Skeletal muscle satellite cell (primary cell): ENCODE measurements around the gene MLLT1. TPM values are rescaled to one million over a fixed set of nuclear protein-coding genes. Genes with fewer than 3 reads are reported as not detected.
"Not testable (repeated sequence)": the region's sequence is repeated elsewhere in the genome, so short reads cannot be mapped to it uniquely, and the experiment has no call there.

ENCODE experiments used
- H3K27me3 ChIP-seq: 2 replicates; pipeline ENCODE4 v1.7.0; 2013; ENCODE audit warnings: low read length; ENCODE audit not compliant: control insufficient read depth, insufficient read depth
- H3K36me3 ChIP-seq: 2 replicates; pipeline ENCODE4 v1.7.0; 2013; ENCODE audit warnings: mild to moderate bottlenecking, control low read depth, low read length; ENCODE audit not compliant: insufficient read depth
- H3K4me1 ChIP-seq: 2 replicates; pipeline ENCODE4 v1.7.0; 2013; ENCODE audit warnings: low read length; ENCODE audit not compliant: control insufficient read depth, insufficient read depth
- H3K4me2 ChIP-seq: 2 replicates; pipeline ENCODE4 v1.7.0; 2013; ENCODE audit warnings: mild to moderate bottlenecking, low read length
- H3K4me3 ChIP-seq: 2 replicates; pipeline ENCODE4 v1.7.0; 2013; ENCODE audit warnings: low read length
- H3K9ac ChIP-seq: 2 replicates; pipeline ENCODE4 v1.7.0; 2013; ENCODE audit warnings: mild to moderate bottlenecking, low read depth, low read length, moderate library complexity
- H3K9me3 ChIP-seq: replicated peaks from 2 replicates; pipeline ENCODE4 v1.7.0; 2013; ENCODE audit warnings: mild to moderate bottlenecking, control low read depth, low read length
- total RNA-seq: library from RNA; depleted of rRNA; stranded (reverse); fragments of >200 nt; gene quantifications from 2 replicates; pipeline ENCODE4 v1.2.3, GENCODE V29; 2012; rRNA removed

MLLT1 gene, protein sequence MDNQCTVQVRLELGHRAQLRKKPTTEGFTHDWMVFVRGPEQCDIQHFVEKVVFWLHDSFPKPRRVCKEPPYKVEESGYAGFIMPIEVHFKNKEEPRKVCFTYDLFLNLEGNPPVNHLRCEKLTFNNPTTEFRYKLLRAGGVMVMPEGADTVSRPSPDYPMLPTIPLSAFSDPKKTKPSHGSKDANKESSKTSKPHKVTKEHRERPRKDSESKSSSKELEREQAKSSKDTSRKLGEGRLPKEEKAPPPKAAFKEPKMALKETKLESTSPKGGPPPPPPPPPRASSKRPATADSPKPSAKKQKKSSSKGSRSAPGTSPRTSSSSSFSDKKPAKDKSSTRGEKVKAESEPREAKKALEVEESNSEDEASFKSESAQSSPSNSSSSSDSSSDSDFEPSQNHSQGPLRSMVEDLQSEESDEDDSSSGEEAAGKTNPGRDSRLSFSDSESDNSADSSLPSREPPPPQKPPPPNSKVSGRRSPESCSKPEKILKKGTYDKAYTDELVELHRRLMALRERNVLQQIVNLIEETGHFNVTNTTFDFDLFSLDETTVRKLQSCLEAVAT
- 10.9 and 12.2 TPM in 2 replicates for total RNA-seq

DNA sequence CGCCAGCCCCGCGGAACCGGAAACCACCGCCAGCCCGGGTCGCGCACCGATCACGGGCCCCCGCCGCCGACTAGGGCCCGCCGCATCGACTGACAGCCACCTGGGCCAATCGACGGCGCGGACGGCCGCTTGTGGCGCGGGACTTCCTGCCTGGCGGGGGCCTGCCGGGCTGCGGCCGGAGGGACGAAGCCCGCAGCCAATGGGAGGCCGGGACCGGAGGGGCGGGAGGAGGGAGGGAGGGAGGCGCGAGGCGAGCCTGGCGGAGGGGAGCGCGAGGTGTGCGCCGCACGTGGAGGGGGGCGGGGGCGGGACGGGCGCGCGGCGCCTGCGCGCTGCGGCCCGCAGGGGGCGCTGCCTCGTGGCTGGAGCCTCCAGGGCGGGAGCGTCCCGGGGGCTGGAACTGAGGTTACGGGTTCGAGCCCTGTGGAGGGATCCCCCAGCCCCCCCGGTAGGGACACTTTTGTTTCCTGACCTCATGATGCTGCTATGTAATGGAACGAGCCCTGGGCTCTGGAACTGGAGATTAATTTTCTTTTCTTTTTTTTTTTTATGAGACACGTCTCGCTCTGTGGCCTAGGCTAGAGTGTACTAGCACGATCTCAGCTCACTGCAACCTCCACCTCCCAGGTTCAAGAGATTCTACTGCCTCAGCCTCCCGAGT, at the start of gene MLLT1:
Gene MLLT1 (minus strand): TSS at position 45 of the 661 bp plus-strand sequence. CDS start 191 bp downstream, outside the sequence.
- Histone ChIP-seq H3K36me3 (peaks cover 15% of the 10 kb centered on the region), H3K4me3 (peak within 1 kb of the TSS; percentile 94), H3K4me1 (peaks cover 39% of the 10 kb centered on the region), H3K4me2 (peak within 1 kb of the TSS; percentile 100), H3K27me3 (no peaks in the 10 kb centered on the region), H3K9me3 (no peaks in the 10 kb centered on the region), H3K9ac (peak within 1 kb of the TSS; percentile 95)

DNA sequence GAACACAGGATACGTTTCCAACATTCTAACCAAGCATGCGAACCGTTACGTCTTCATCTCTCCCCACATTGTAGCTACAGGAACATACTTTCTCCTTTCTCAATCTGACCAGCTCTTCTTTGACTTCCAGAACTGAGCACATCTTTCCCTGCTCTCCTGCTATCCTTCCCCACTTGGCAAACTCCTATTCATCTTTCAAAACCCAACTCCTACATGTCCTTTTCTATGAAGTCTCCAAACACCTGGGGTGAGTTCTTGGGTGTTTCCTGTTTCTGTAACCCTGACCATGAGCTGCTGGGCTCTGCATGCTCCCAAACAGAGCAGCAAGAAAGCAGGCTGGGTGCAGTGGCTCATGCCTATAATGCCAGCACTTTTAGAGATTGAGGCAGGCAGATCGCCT, 47.0 kb upstream of the MLLT1 start:
- Histone ChIP-seq H3K4me1 (no peaks in the 10 kb centered on the region), H3K9me3 (no peaks in the 10 kb centered on the region), H3K4me3 (no peak overlapping the region), H3K27me3 (peaks cover 24% of the 10 kb centered on the region), H3K36me3 (no peaks in the 10 kb centered on the region), H3K9ac (no peak overlapping the region), H3K4me2 (no peak overlapping the region)

DNA sequence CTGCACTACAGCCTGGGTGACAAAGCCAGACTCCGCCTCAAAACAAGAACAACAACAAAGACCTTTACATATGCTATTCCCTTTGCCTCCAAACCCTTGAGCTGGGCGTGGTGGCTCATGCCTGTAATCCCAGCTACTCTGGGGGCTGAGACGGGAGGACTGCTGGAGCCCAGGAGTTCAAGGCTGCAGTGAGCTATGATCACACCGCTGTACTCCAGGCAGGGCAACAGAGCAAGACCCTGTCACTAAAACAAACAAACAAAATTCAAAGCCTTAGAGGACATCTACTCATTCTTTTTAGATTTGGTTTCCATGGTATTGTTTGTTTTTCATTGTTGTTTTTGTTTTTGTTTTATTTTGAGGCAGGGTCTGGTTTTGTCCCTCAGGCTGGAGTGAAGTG, 45.8 kb upstream of the MLLT1 start:
- Histone ChIP-seq H3K27me3 (peaks cover 22% of the 10 kb centered on the region), H3K9ac (no peak overlapping the region), H3K4me3 (no peak overlapping the region), H3K4me1 (no peaks in the 10 kb centered on the region), H3K36me3 (no peaks in the 10 kb centered on the region), H3K9me3 (no peaks in the 10 kb centered on the region), H3K4me2 (no peak overlapping the region)

DNA sequence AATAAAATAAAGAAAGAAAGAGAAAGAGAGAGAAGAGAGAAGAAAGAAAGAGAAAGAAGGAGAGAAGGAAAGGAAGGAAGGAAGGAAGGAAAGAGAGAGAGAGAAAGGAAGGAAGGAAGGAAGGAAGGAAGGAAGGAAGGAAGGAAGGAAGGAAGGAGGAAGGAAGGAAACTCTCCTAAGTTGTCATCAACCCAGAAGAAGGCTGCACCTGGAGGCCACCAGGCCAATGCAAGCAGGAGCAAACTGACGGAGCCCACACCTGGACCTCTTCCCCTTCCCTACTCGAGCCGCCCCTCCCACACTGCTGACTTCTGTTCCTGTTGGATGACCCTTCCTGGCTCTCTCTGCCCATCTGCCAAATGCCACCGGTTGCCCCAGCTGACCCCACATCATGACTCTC, 45.0 kb upstream of the MLLT1 start:
- Histone ChIP-seq H3K27me3 (peaks cover 19% of the 10 kb centered on the region), H3K4me3 (no peak overlapping the region), H3K36me3 (no peaks in the 10 kb centered on the region), H3K4me2 (no peak overlapping the region), H3K4me1 (no peaks in the 10 kb centered on the region), H3K9ac (no peak overlapping the region), H3K9me3 (no peaks in the 10 kb centered on the region)

DNA sequence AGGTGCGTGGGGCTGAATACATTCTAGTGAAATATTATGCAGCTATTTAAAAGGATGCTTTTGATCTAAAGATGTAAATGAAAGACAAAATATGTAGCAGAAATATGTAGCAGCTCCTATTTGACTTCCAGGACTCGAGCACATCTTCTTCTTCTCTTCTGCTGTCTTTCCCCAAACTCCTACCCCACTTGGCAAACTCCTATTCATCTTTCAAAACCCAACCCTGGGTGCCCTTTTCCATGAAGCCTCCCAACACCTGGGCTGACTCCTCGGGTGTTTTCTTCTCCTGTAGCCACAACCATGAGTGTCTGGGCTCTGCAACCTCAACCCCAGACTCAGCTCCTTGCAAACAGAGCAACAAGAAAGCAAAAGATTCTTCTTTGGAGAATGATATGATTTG, 42.5 kb upstream of the MLLT1 start:
- Histone ChIP-seq H3K36me3 (no peaks in the 10 kb centered on the region), H3K4me1 (no peaks in the 10 kb centered on the region), H3K27me3 (peaks cover 19% of the 10 kb centered on the region), H3K4me3 (no peak overlapping the region), H3K9me3 (no peaks in the 10 kb centered on the region), H3K9ac (no peak overlapping the region), H3K4me2 (no peak overlapping the region)

DNA sequence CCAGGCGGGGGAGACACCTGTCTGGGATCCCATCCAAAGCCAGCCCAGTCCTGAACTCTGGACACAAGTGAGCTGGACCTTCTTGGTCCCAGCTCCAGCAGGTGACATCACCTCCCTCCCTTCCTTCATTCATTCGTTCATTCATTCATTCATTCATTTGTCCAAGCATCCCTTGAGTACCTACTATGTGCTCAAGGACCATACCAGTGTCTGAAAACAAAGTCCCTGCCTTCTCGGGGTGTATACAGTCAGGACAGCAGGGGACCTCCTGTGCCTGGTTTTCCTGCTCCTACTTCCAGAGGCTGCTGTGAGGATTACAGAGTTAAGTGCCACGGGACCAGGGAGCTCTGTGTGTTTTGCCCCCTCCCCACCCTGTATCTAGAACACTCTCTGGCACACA, 39.6 kb upstream of the MLLT1 start:
- Histone ChIP-seq H3K27me3 (peaks cover 7% of the 10 kb centered on the region), H3K36me3 (no peaks in the 10 kb centered on the region), H3K9me3 (no peaks in the 10 kb centered on the region), H3K4me3 (no peak overlapping the region), H3K4me1 (no peaks in the 10 kb centered on the region), H3K9ac (no peak overlapping the region), H3K4me2 (no peak overlapping the region)

DNA sequence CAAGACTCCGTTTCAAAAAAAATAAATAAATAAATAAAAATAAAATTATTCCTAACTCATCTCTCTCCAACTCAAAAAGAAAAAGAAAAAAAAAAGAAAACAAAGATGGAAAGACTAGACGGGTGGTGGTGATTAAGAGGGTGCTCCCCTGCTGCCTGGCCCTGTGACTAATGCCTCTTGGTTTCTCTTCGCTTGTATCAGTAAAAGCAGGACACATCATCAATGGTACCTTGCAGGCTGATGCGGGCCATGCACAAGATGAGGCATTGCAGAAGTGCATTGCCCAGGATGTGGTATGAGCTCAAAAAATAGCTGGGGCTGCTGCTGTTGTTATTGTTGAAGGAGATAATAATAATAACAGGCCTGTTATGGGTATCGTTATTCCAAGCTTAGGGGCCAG, 39.0 kb upstream of the MLLT1 start:
- H3K4me1 ChIP-seq: no peaks in the 10 kb centered on the region
- H3K9me3 ChIP-seq: no peaks in the 10 kb centered on the region
- H3K4me2 ChIP-seq: no peak overlapping the region
- H3K9ac ChIP-seq: no peak overlapping the region
- H3K36me3 ChIP-seq: no peaks in the 10 kb centered on the region
- H3K27me3 ChIP-seq: peaks cover 5% of the 10 kb centered on the region
- no peak overlapping the region for H3K4me3 ChIP-seq

DNA sequence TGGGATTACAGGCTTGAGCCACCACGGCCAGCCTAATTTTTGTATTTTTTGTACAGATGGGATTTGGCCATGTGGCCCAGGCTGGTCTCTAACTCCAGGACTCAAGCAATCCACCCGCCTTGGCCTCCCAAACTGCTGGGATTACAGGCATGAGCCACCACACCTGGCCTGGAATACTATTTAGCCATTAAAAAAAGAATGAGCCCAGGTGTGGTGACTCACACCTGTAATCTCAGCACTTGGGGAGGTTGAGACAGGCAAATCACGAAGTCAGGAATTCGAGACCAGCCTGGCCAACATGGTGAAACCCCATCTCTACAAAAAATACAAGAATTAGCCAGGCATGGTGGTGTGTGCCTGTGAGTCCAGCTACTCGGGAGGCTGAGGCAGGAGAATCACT, 35.9 kb upstream of the MLLT1 start:
- H3K9ac ChIP-seq, H3K4me2 ChIP-seq, H3K4me1 ChIP-seq, H3K27me3 ChIP-seq, H3K36me3 ChIP-seq, H3K4me3 ChIP-seq, H3K9me3 ChIP-seq: not testable (repeated sequence)

DNA sequence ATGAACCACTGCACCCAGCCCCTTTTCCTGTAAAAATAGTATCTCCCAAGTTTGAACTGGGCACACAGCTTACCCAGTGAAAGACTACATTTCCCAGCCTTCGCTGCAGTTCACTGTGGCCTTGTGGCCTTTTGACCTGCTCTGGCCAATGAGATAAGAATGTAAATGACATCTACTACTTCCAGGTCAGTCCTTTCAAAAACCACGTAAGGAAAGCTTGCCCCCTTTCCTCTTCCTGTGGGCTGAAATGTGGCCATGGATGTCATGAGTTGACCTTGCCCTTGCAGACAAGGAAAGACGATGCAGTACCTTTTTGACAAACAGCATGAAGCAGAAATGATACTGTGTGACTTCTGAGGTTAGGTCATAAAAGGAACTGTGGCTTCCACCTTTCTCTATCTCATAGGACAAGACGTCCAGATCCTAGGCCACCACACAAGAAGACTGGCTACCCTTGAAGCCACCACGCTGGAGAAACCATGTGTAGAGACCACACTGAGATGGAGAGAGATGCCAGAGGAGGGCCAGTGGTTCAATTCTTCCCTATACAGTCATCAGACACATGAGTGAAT, 33.7 kb upstream of the MLLT1 start:
- H3K9ac ChIP-seq: no peak overlapping the region
- no peaks in the 10 kb centered on the region for H3K9me3 ChIP-seq
- H3K4me2 ChIP-seq: no peak overlapping the region
- no peaks in the 10 kb centered on the region for H3K4me1 ChIP-seq
- H3K36me3 ChIP-seq: no peaks in the 10 kb centered on the region
- no peaks in the 10 kb centered on the region for H3K27me3 ChIP-seq
- H3K4me3 ChIP-seq: no peak overlapping the region

DNA sequence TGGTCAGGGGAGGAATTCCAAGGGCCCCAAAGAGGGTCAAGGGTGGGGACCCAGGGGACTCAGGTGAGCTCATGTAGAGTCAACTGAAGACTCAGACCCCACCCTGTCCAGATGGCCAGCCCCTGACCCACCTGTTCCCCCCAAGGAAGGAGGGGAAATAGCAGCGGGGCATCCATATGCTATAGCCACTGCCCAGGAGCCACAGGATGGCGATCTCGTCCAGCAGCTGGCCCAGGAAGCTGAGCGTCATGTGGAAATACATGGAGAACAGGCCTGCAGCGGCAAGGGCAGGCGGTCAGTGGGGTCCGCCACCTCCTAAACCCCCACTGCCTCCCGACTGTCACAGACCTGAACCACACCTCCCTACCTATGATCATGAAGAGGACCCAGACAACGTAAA, 32.2 kb upstream of the MLLT1 start:
- Histone ChIP-seq H3K9ac (no peak overlapping the region), H3K36me3 (no peaks in the 10 kb centered on the region), H3K4me2 (no peak overlapping the region), H3K9me3 (no peaks in the 10 kb centered on the region), H3K27me3 (peaks cover 5% of the 10 kb centered on the region), H3K4me3 (no peak overlapping the region), H3K4me1 (no peaks in the 10 kb centered on the region)

DNA sequence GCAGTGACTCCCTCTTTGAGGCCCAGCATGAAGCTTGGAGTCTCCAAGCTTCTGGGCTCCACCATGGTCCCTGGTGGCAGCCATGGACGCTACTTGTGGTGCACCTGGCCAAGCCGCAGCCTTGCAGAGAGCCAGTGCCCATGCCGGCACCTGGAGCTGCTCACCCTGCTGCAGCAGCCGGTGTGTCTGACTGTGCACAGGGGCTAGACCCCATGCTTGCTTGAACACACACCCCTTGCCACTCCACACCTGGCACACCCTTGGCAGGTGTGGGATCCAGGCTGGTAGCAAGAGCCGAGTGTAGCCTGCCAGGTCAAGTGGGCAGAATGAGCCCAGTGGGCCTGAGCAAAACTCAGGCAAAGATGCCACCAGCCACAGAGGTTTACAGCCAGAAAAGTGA, 18.6 kb upstream of the MLLT1 start:
- H3K4me2 ChIP-seq: no peak overlapping the region
- H3K9me3 ChIP-seq: no peaks in the 10 kb centered on the region
- H3K36me3 ChIP-seq: no peaks in the 10 kb centered on the region
- H3K4me1 ChIP-seq: no peaks in the 10 kb centered on the region
- no peak overlapping the region for H3K4me3 ChIP-seq
- peaks cover under 1% of the 10 kb centered on the region for H3K27me3 ChIP-seq
- H3K9ac ChIP-seq: no peak overlapping the region
